Measurements from ENCODE around the gene ABCC11.

DNA sequence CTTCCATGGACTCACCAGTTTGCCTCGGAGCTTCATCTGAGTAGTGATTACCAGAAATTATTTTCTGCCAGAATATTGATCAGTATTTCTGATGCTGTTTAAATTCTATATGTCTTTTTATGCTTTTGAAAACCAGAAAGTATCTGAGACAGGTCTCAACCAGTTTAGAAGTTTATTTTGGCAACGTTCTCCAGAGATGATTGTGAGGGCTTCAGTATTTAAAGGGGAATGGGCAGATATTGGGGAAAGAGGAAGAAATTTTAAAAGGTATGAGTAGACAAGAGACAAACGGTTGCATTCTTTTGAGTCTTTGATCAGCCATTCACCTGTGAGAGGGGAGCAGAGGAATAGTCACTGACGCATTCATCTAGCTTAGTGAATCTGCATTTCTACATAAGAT, 44.4 kb upstream of the ABCC11 start:
- TF ChIP-seq, protein P1, sequence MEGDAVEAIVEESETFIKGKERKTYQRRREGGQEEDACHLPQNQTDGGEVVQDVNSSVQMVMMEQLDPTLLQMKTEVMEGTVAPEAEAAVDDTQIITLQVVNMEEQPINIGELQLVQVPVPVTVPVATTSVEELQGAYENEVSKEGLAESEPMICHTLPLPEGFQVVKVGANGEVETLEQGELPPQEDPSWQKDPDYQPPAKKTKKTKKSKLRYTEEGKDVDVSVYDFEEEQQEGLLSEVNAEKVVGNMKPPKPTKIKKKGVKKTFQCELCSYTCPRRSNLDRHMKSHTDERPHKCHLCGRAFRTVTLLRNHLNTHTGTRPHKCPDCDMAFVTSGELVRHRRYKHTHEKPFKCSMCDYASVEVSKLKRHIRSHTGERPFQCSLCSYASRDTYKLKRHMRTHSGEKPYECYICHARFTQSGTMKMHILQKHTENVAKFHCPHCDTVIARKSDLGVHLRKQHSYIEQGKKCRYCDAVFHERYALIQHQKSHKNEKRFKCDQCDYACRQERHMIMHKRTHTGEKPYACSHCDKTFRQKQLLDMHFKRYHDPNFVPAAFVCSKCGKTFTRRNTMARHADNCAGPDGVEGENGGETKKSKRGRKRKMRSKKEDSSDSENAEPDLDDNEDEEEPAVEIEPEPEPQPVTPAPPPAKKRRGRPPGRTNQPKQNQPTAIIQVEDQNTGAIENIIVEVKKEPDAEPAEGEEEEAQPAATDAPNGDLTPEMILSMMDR (IDR thresholded peaks at IDR 0.05): no peak
- no peak for TF ChIP-seq POLR2A (IDR thresholded peaks at IDR 0.05)

Data from lower leg skin (tissue), 3 donors.